WERI-Rb-1 (cell line): ENCODE data around the gene PPIL1.

Experiments used
- DNase-seq: peaks from one replicate; pipeline ENCODE4 v3.0.0-alpha.2; 2020
- H3K27ac ChIP-seq: fragments of 250-450 bp; sonication (Bioruptor Pico); 2 replicates; pipeline ENCODE4 v1.5.1; 2020; ENCODE audit warnings: mild to moderate bottlenecking, moderate library complexity
- H3K27me3 ChIP-seq: fragments of 250-450 bp; sonication (Bioruptor Pico); 2 replicates; pipeline ENCODE4 v1.5.1; 2021; ENCODE audit warnings: mild to moderate bottlenecking, low read depth, moderate library complexity; ENCODE audit not compliant: insufficient read depth, severe bottlenecking
- H3K36me3 ChIP-seq: fragments of 250-450 bp; sonication (Bioruptor Pico); 2 replicates; pipeline ENCODE4 v1.5.1; 2020; ENCODE audit warnings: mild to moderate bottlenecking, moderate library complexity
- H3K4me3 ChIP-seq: 2 replicates; pipeline ENCODE4 v1.5.1; 2011; ENCODE audit warnings: low read depth, mild to moderate bottlenecking, control low read depth, low read length
- H3K9me3 ChIP-seq: fragments of 250-450 bp; sonication (Bioruptor Pico); 2 replicates; pipeline ENCODE4 v1.5.1; 2021; ENCODE audit warnings: mild to moderate bottlenecking, moderate library complexity; ENCODE audit not compliant: severe bottlenecking
- TF ChIP-seq, protein P1 (sequence below): IDR thresholded peaks from 2 replicates; pipeline ENCODE4 v1.5.1; 2011; ENCODE audit warnings: low read depth, mild to moderate bottlenecking, control low read depth, inconsistent platforms, low read length

PPIL1 gene

DNA sequence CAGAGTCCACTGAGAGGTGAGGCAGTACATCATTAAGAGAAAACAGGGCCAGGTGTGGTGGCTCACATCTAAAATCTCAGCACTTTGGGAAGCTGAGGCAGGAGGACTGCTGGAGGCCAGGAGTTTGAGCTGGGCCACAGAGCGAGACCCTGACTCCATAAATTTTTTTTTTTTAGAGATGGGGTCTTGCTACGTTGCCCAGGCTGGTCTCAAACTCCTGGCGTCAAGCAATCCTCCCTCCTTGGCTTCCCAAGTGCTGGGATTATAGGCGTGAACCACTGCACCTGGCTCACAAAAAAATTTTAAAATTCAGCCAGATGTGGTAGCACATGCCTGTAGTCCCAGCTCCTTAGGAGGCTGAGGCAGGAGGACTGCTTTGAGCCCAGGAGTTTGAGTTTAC lies 17.3 kb downstream of the PPIL1 start:
- H3K27me3 ChIP-seq, result no peaks in the 10 kb centered on the region
- H3K4me3 ChIP-seq, result no peak overlapping the region
- DNase-seq, result no peak
- TF ChIP-seq, protein P1, sequence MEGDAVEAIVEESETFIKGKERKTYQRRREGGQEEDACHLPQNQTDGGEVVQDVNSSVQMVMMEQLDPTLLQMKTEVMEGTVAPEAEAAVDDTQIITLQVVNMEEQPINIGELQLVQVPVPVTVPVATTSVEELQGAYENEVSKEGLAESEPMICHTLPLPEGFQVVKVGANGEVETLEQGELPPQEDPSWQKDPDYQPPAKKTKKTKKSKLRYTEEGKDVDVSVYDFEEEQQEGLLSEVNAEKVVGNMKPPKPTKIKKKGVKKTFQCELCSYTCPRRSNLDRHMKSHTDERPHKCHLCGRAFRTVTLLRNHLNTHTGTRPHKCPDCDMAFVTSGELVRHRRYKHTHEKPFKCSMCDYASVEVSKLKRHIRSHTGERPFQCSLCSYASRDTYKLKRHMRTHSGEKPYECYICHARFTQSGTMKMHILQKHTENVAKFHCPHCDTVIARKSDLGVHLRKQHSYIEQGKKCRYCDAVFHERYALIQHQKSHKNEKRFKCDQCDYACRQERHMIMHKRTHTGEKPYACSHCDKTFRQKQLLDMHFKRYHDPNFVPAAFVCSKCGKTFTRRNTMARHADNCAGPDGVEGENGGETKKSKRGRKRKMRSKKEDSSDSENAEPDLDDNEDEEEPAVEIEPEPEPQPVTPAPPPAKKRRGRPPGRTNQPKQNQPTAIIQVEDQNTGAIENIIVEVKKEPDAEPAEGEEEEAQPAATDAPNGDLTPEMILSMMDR, result no peak
- H3K9me3 ChIP-seq, result no peaks in the 10 kb centered on the region
- H3K36me3 ChIP-seq, result peaks cover 88% of the 10 kb centered on the region
- no peak overlapping the region for H3K27ac ChIP-seq

DNA sequence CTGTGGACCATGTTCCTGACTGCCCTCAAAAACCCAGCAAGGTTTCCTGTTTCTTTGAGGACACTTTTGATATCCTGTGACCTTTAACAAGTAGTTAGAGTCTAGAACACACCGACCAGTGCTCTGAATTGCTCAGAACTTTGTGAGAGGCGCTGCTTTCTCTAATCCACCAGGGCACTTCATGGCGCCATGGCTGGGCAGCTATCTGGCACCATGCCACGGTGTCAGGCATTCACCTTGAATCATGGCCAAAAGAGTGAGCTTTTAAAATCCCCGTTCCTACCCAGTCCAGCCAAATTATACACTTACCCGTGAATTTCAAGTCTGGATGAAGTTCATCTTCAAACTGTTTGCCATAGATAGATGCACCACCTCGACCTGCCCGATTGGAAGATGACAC lies 18.3 kb downstream of the PPIL1 start:
- H3K27ac ChIP-seq, result no peak overlapping the region
- peaks cover 82% of the 10 kb centered on the region for H3K36me3 ChIP-seq
- no peaks in the 10 kb centered on the region for H3K9me3 ChIP-seq
- TF ChIP-seq, protein P1, result no peak
- DNase-seq, result no peak
- no peak overlapping the region for H3K4me3 ChIP-seq
- no peaks in the 10 kb centered on the region for H3K27me3 ChIP-seq

- no peaks in the 10 kb centered on the region for H3K27me3 ChIP-seq
- H3K4me3 ChIP-seq, result no peak overlapping the region
- H3K9me3 ChIP-seq, result no peaks in the 10 kb centered on the region
- no peak for DNase-seq
- no peak overlapping the region for H3K27ac ChIP-seq
- peaks cover 76% of the 10 kb centered on the region for H3K36me3 ChIP-seq
- TF ChIP-seq, protein P1, result no peak
Measured at GRCh38 chr6:36855750-36856149, 18.9 kb downstream of the PPIL1 start.

DNA sequence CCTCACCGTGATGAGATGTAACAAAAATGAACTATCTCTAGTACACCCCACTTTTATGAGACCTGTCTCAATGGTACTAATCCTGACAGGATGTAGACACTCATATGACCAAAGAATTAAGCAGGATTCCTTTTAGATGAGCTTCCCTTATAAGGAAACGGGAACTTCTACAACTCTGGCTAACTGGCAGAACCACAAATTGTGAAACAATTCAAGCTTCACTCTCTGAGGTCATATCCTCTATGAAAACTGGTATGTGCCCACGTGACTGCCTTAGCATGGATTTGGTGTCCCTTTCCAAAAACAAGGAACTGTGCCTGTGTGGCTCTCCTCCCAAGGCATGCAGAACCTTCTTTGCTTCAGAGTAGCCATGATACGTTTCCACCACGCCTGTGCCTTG lies 21.3 kb downstream of the PPIL1 start:
- DNase-seq, result no peak
- Histone ChIP-seq H3K4me3 (no peak overlapping the region), H3K9me3 (no peaks in the 10 kb centered on the region), H3K27ac (peak overlapping the region; percentile 26), H3K36me3 (peaks cover 56% of the 10 kb centered on the region), H3K27me3 (no peaks in the 10 kb centered on the region)
- TF ChIP-seq, protein P1, result no peak

DNA sequence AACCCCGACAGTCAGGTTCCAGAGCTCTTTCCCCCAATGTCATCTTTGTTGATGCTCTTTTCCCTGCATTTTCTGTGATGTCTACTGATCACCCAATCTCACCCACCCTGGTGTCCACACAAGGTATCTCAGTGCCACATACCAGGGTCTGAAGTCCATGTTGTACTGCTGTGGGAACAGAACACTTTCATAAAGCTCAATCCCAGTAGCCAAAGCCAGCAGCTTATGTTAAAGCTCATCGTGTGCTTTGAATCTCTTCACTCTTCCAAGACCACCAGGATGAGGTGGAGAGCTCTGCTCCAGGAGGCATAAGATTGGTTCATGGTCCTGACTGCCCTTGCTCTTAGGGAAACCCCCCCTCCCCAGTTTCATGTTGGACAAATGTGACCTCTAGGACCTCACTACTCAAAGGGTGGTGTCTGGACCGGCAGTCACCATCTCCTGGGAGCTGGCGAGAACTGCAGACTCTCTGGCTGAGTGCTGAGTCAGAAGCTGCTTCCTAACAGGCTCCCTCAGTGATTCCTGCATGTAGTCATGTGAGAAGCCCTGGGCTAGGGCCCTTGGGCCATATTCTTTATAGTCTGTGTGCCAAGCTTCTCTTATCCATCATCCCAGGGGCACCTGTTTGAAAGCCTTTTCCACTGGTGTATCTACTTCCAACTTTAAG lies 22.0 kb downstream of the PPIL1 start:
- H3K36me3 ChIP-seq, result peaks cover 50% of the 10 kb centered on the region
- TF ChIP-seq, protein P1, result 0 out of 2 replicates have a peak, but pooled peaks have one; percentile 4
- no peak overlapping the region for H3K4me3 ChIP-seq
- no peak overlapping the region for H3K27ac ChIP-seq
- H3K9me3 ChIP-seq, result no peaks in the 10 kb centered on the region
- DNase-seq, result no peak
- H3K27me3 ChIP-seq, result no peaks in the 10 kb centered on the region

- no peak for DNase-seq
- H3K27ac ChIP-seq, result no peak overlapping the region
- no peaks in the 10 kb centered on the region for H3K27me3 ChIP-seq
Measured at GRCh38 chr6:36851626-36852025, 23.0 kb downstream of the PPIL1 start.

More at GRCh38 chr6:36851626-36852025, 23.0 kb downstream of the PPIL1 start:
- H3K9me3 ChIP-seq, result peaks cover 2% of the 10 kb centered on the region
- TF ChIP-seq, protein P1, result no peak
- H3K4me3 ChIP-seq, result no peak overlapping the region
- peaks cover 40% of the 10 kb centered on the region for H3K36me3 ChIP-seq
